ENCODE measurements around the gene MAP3K3. TPM values are rescaled to one million over a fixed set of nuclear protein-coding genes. Genes with fewer than 3 reads are reported as not detected.
A peak's percentile ranks its signal among the peaks of the same experiment; 100 is the strongest.

MAP3K3 gene
- total RNA-seq, 3 donors from 2014 or later (not counting 1 experiment from before 2014, with no cell fraction given): 82.0 to 89.2 (median 88.5) TPM

GRCh38 chr17:63688396-63689020 lies 66.3 kb downstream of the MAP3K3 start:
- no peak overlapping the region for H3K27ac Mint-ChIP-seq

GRCh38 chr17:63689479-63689878 lies 67.3 kb downstream of the MAP3K3 start:
- peaks cover 5% of the 10 kb centered on the region for H3K4me1 ChIP-seq (ENCODE audit: control insufficient read depth, insufficient read depth, low read length)
- no peaks in the 10 kb centered on the region for H3K27me3 Mint-ChIP-seq (ENCODE audit: low read depth in 2 of 2)
- no peak for TF ChIP-seq CTCF (IDR thresholded peaks at IDR 0.05)
- H3K4me3 ChIP-seq (ENCODE audit: low read length): no peak overlapping the region
- H3K27ac ChIP-seq (ENCODE audit: low read length): no peak overlapping the region
- no peaks in the 10 kb centered on the region for H3K36me3 Mint-ChIP-seq
- no peak for ATAC-seq
- WGBS (ENCODE audit: insufficient coverage): 97% methylated on average over 14 of the region's 14 CpGs
- peaks cover 69% of the 10 kb centered on the region for H3K36me3 ChIP-seq (ENCODE audit: control insufficient read depth, insufficient read depth, low read length)
- H3K4me1 Mint-ChIP-seq: peaks cover 14 to 19% of the 10 kb centered on the region in 2 donors
- intact Hi-C loops (cut with micrococcal nuclease): no loop called here
- no peak overlapping the region for H3K4me3 Mint-ChIP-seq
- DNase-seq: no peak
- no peaks in the 10 kb centered on the region for H3K9me3 Mint-ChIP-seq
- no peak overlapping the region for H3K27ac Mint-ChIP-seq
- no peaks in the 10 kb centered on the region for H3K27me3 ChIP-seq (ENCODE audit: control insufficient read depth, insufficient read depth, low read length)
- no peaks in the 10 kb centered on the region for H3K9me3 ChIP-seq (ENCODE audit: control insufficient read depth, insufficient read depth, low read length)

More at GRCh38 chr17:63688396-63689020, 66.3 kb downstream of the MAP3K3 start:
- intact Hi-C loops (cut with micrococcal nuclease): no loop called here
- H3K27me3 ChIP-seq (ENCODE audit: control insufficient read depth, insufficient read depth, low read length): no peaks in the 10 kb centered on the region
- H3K9me3 Mint-ChIP-seq: no peaks in the 10 kb centered on the region
- WGBS (ENCODE audit: insufficient coverage): 90% methylated on average over 12 of the region's 12 CpGs
- ATAC-seq (no peak), DNase-seq (no peak)
- H3K36me3 Mint-ChIP-seq: no peaks in the 10 kb centered on the region
- H3K4me1 Mint-ChIP-seq: peaks cover 9 to 13% of the 10 kb centered on the region in 2 donors
- H3K36me3 ChIP-seq (ENCODE audit: control insufficient read depth, insufficient read depth, low read length): peaks cover 72% of the 10 kb centered on the region
- no peak overlapping the region for H3K27ac ChIP-seq (ENCODE audit: low read length)
- H3K4me3 Mint-ChIP-seq: no peak overlapping the region
- TF ChIP-seq CTCF (IDR thresholded peaks at IDR 0.05): no peak
- no peaks in the 10 kb centered on the region for H3K4me1 ChIP-seq (ENCODE audit: control insufficient read depth, insufficient read depth, low read length)
- H3K9me3 ChIP-seq (ENCODE audit: control insufficient read depth, insufficient read depth, low read length): no peaks in the 10 kb centered on the region
- H3K27me3 Mint-ChIP-seq (ENCODE audit: low read depth in 2 of 2): no peaks in the 10 kb centered on the region
- no peak overlapping the region for H3K4me3 ChIP-seq (ENCODE audit: low read length)

GRCh38 chr17:63692195-63692816 lies 70.1 kb downstream of the MAP3K3 start:
- H3K4me1 ChIP-seq (ENCODE audit: control insufficient read depth, insufficient read depth, low read length): peaks cover 33% of the 10 kb centered on the region
- no peak overlapping the region for H3K27ac ChIP-seq (ENCODE audit: low read length)
- no peak overlapping the region for H3K4me3 ChIP-seq (ENCODE audit: low read length)
- Mint-ChIP-seq H3K9me3 (no peaks in the 10 kb centered on the region), H3K27ac (peak overlapping the region; percentile 91 to 97), H3K27me3 (ENCODE audit: low read depth in 2 of 2) (no peaks in the 10 kb centered on the region), H3K4me3 (no peak overlapping the region), H3K36me3 (no peaks in the 10 kb centered on the region), H3K4me1 (peaks cover 41 to 47% of the 10 kb centered on the region in 2 donors)
- ATAC-seq: peak in 1 of 3 donors; percentile 4
- DNase-seq: peak in 1 of 2 donors; percentile 20
- intact Hi-C loops (cut with micrococcal nuclease): no loop called here
- H3K27me3 ChIP-seq (ENCODE audit: control insufficient read depth, insufficient read depth, low read length): no peaks in the 10 kb centered on the region
- 98% methylated on average over 11 of the region's 11 CpGs for WGBS (ENCODE audit: insufficient coverage)
- TF ChIP-seq CTCF (IDR thresholded peaks at IDR 0.05): no peak
- H3K36me3 ChIP-seq (ENCODE audit: control insufficient read depth, insufficient read depth, low read length): peaks cover 71% of the 10 kb centered on the region
- no peaks in the 10 kb centered on the region for H3K9me3 ChIP-seq (ENCODE audit: control insufficient read depth, insufficient read depth, low read length)
